Transverse colon (tissue), 3 donors: ENCODE results near the gene AGPAT4.

Source experiments
- POLR2A ChIP-seq: fragments of 450-650 bp; IDR thresholded peaks from one replicate; pipeline ENCODE4 v1.6.1; 2016; ENCODE audit warnings: antibody characterized with exemption, mild to moderate bottlenecking, moderate library complexity
- POLR2AphosphoS5 ChIP-seq, 3 donors: sonication (generic); formaldehyde crosslinking; IDR thresholded peaks; one replicate each; pipeline ENCODE4 v1.6.1; 2016; ENCODE audit warnings: antibody characterized with exemption in 3 of 3

DNA sequence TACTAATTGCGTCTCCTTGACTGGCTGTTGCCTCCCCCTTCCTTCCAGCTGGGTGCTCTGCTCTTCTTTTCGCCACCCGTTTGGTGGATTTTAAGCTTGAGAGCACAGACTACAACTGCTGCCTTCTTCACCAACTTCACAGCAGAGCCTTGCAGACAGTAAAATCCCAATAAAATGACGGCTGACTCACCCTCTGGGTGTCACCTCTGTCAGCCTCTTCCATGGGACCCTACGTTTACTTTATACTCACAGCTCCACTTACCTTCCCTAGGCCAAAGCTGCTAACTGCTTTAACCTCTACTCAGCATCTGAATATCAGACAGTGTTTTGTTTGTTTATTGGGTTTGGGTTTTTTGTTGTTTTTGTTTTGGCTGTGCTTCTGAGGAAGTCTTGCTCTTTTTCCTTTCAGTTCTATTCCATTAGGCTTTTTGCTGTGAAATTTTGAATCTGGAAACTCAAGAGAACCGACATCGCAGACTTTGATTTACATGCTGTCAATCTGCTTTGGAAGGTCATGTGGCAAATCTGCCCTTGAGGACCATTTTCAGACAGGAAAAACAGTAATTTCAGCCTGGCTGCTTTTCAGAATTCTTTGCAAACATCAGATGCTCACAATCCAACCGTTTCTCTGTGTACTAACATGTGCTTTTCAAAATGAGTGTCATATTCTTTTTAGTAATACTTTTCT is 2.4 kb downstream of the AGPAT4 start:
- TF ChIP-seq POLR2A (no peak), POLR2AphosphoS5 (IDR thresholded peaks at IDR 0.05) (no peak)
